Measurements from ENCODE around the gene PAQR8. TPM values are rescaled to one million over a fixed set of nuclear protein-coding genes. Genes with fewer than 3 reads are reported as not detected.

PAQR8 gene
- total and polyA plus RNA-seq, 4 donors = 2.5 to 9.3 (median 5.9) TPM

- Histone ChIP-seq H3K9me3 (ENCODE audit: control insufficient read depth in 4 of 4, insufficient read depth in 3 of 4, low read length in 3 of 4) (no peaks in the 10 kb centered on the region), H3K9ac (ENCODE audit: insufficient read depth in 1 of 2, low read length in 2 of 2) (no peak overlapping the region), H3K27ac (ENCODE audit: low read depth in 1 of 2, low read length in 1 of 2) (no peak overlapping the region), H3K4me1 (ENCODE audit: control insufficient read depth in 5 of 5, insufficient read depth in 5 of 5, low read length in 5 of 5) (peaks cover 4 to 16% (median 6%) of the 10 kb centered on the region in 5 donors), H3K4me3 (no peak overlapping the region), H3K36me3 (ENCODE audit: control insufficient read depth in 4 of 4, insufficient read depth in 4 of 4, low read length in 4 of 4) (peaks cover 0 to 7% (median 4%) of the 10 kb centered on the region in 4 donors), H3K27me3 (ENCODE audit: control insufficient read depth in 3 of 3, insufficient read depth in 3 of 3, low read length in 2 of 3) (no peaks in the 10 kb centered on the region)
- ATAC-seq (ENCODE audit: insufficient read depth, low FRiP score) (no peak), DNase-seq (no peak)
- 96 to 98% methylated on average over 2 of the region's 2 CpGs for WGBS, 2 donors
- TF ChIP-seq CTCF (IDR thresholded peaks at IDR 0.05; ENCODE audit: control extremely low read depth, extremely low read depth) = no peak
These were observed 60.2 kb downstream of the PAQR8 start for GRCh38 chr6:52422156-52422555.

- no peak for DNase-seq
- 84 to 85% methylated on average over 3 of the region's 3 CpGs for WGBS, 2 donors
- peak overlapping the region in 1 of 2 donors; percentile 29 for H3K27ac ChIP-seq (ENCODE audit: low read depth in 1 of 2, low read length in 1 of 2)
- no peak for TF ChIP-seq CTCF (IDR thresholded peaks at IDR 0.05; ENCODE audit: control extremely low read depth, extremely low read depth)
- H3K4me3 ChIP-seq = no peak overlapping the region
- no peaks in the 10 kb centered on the region for H3K27me3 ChIP-seq (ENCODE audit: control insufficient read depth in 3 of 3, insufficient read depth in 3 of 3, low read length in 2 of 3)
- no peaks in the 10 kb centered on the region for H3K9me3 ChIP-seq (ENCODE audit: control insufficient read depth in 4 of 4, insufficient read depth in 3 of 4, low read length in 3 of 4)
- ATAC-seq (ENCODE audit: insufficient read depth, low FRiP score) = no peak
- no peak overlapping the region for H3K9ac ChIP-seq (ENCODE audit: insufficient read depth in 1 of 2, low read length in 2 of 2)
- H3K4me1 ChIP-seq (ENCODE audit: control insufficient read depth in 5 of 5, insufficient read depth in 5 of 5, low read length in 5 of 5) = peaks cover 4 to 16% (median 6%) of the 10 kb centered on the region in 5 donors
- H3K36me3 ChIP-seq (ENCODE audit: control insufficient read depth in 4 of 4, insufficient read depth in 4 of 4, low read length in 4 of 4) = peaks cover 0 to 7% (median 4%) of the 10 kb centered on the region in 4 donors
These were observed 61.5 kb downstream of the PAQR8 start for GRCh38 chr6:52423448-52423847.

GRCh38 chr6:52423971-52424381 is 62.0 kb downstream of the PAQR8 start:
- Histone ChIP-seq H3K9ac (ENCODE audit: insufficient read depth in 1 of 2, low read length in 2 of 2) (no peak overlapping the region), H3K4me3 (no peak overlapping the region), H3K27me3 (ENCODE audit: control insufficient read depth in 3 of 3, insufficient read depth in 3 of 3, low read length in 2 of 3) (no peaks in the 10 kb centered on the region), H3K27ac (ENCODE audit: low read depth in 1 of 2, low read length in 1 of 2) (peak overlapping the region in 1 of 2 donors; percentile 6), H3K9me3 (ENCODE audit: control insufficient read depth in 4 of 4, insufficient read depth in 3 of 4, low read length in 3 of 4) (no peaks in the 10 kb centered on the region), H3K36me3 (ENCODE audit: control insufficient read depth in 4 of 4, insufficient read depth in 4 of 4, low read length in 4 of 4) (peaks cover 0 to 7% (median 4%) of the 10 kb centered on the region in 4 donors), H3K4me1 (ENCODE audit: control insufficient read depth in 5 of 5, insufficient read depth in 5 of 5, low read length in 5 of 5) (peaks cover 4 to 16% (median 6%) of the 10 kb centered on the region in 5 donors)
- DNase-seq (no peak), ATAC-seq (ENCODE audit: insufficient read depth, low FRiP score) (no peak)
- TF ChIP-seq CTCF (IDR thresholded peaks at IDR 0.05; ENCODE audit: control extremely low read depth, extremely low read depth) = no peak
- WGBS, 2 donors = 82 to 96% methylated on average over 8 of the region's 8 CpGs

DNA sequence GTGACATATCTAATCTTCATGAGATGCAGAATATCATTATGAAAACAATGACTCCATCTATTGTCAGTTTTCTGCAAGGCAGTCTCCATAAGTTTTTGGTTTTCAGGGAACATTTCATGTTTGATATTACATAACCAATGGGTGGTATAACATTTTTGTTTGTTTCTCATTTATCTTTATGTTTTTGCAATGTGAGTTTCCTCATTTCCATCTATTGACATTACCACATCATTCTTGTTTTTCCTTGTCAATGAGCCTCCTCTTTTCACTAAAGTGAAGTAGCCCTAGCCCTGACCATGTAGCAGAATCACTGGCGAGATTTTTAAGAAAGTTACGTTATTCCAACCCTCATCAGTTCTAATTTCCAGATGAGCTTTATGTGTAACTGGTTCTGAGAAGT is 62.6 kb downstream of the PAQR8 start:
- no peaks in the 10 kb centered on the region for H3K9me3 ChIP-seq (ENCODE audit: control insufficient read depth in 4 of 4, insufficient read depth in 3 of 4, low read length in 3 of 4)
- no peak overlapping the region for H3K27ac ChIP-seq (ENCODE audit: low read depth in 1 of 2, low read length in 1 of 2)
- ATAC-seq (ENCODE audit: insufficient read depth, low FRiP score) (no peak), DNase-seq (no peak)
- H3K27me3 ChIP-seq (ENCODE audit: control insufficient read depth in 3 of 3, insufficient read depth in 3 of 3, low read length in 2 of 3) = no peaks in the 10 kb centered on the region
- 92% methylated on average over 2 of the region's 2 CpGs for WGBS, 2 donors
- H3K4me3 ChIP-seq = no peak overlapping the region
- H3K9ac ChIP-seq (ENCODE audit: insufficient read depth in 1 of 2, low read length in 2 of 2) = no peak overlapping the region
- H3K36me3 ChIP-seq (ENCODE audit: control insufficient read depth in 4 of 4, insufficient read depth in 4 of 4, low read length in 4 of 4) = peaks cover 0 to 7% (median 4%) of the 10 kb centered on the region in 4 donors
- peaks cover 0 to 11% (median 2%) of the 10 kb centered on the region in 5 donors for H3K4me1 ChIP-seq (ENCODE audit: control insufficient read depth in 5 of 5, insufficient read depth in 5 of 5, low read length in 5 of 5)
- TF ChIP-seq CTCF (IDR thresholded peaks at IDR 0.05; ENCODE audit: control extremely low read depth, extremely low read depth) = no peak
